Mesendoderm (in vitro differentiated cells): ENCODE results near the gene SLC22A4.

ENCODE experiments used
- DNase-seq: peaks from one replicate; pipeline ENCODE4 v3.0.0; 2013
- H2AK5ac ChIP-seq: 2 replicates; pipeline ENCODE4 v1.6.1; 2013; ENCODE audit warnings: low read length, inconsistent platforms
- H2BK120ac ChIP-seq: 2 replicates; pipeline ENCODE4 v1.6.1; 2013; ENCODE audit warnings: low read depth, mild to moderate bottlenecking, low read length, moderate library complexity, mixed read lengths
- H2BK15ac ChIP-seq: replicated peaks from 2 replicates; pipeline ENCODE4 v1.6.1; 2013; ENCODE audit warnings: low read depth, mild to moderate bottlenecking, moderate library complexity
- H2BK5ac ChIP-seq: 2 replicates; pipeline ENCODE4 v1.6.1; 2013; ENCODE audit warnings: low read length, inconsistent platforms
- H3K18ac ChIP-seq: 2 replicates; pipeline ENCODE4 v1.6.1; 2013; ENCODE audit warnings: mild to moderate bottlenecking, low read length, mixed read lengths
- H3K23ac ChIP-seq: one replicate; pipeline ENCODE4 v1.6.1; 2013; ENCODE audit warnings: low read length
- H3K27ac ChIP-seq: 2 replicates; pipeline ENCODE4 v1.5.1; 2013; ENCODE audit warnings: low read depth, mild to moderate bottlenecking, inconsistent platforms, low read length, moderate library complexity
- H3K27me3 ChIP-seq: 2 replicates; pipeline ENCODE4 v1.6.1; 2013; ENCODE audit warnings: low read length, control low read depth, mild to moderate bottlenecking, inconsistent platforms; ENCODE audit not compliant: insufficient read depth, poor library complexity
- H3K36me3 ChIP-seq: 2 replicates; pipeline ENCODE4 v1.6.1; 2013; ENCODE audit warnings: low read length, inconsistent platforms; ENCODE audit not compliant: control insufficient read depth, insufficient read depth
- H3K4ac ChIP-seq: one replicate; pipeline ENCODE4 v1.6.1; 2013; ENCODE audit warnings: low read depth, mild to moderate bottlenecking, low read length, moderate library complexity
- H3K4me1 ChIP-seq: 2 replicates; pipeline ENCODE4 v1.6.1; 2013; ENCODE audit warnings: low read depth, low read length, inconsistent platforms; ENCODE audit not compliant: control insufficient read depth
- H3K4me2 ChIP-seq: 2 replicates; pipeline ENCODE4 v1.6.1; 2013; ENCODE audit warnings: low read length
- H3K4me3 ChIP-seq: 2 replicates; pipeline ENCODE4 v1.5.1; 2013; ENCODE audit warnings: mild to moderate bottlenecking, low read length
- H3K56ac ChIP-seq: one replicate; pipeline ENCODE4 v1.6.1; 2013; ENCODE audit warnings: low read length
- H3K79me1 ChIP-seq: 2 replicates; pipeline ENCODE4 v1.6.1; 2013; ENCODE audit warnings: low read length, inconsistent platforms
- H3K79me2 ChIP-seq: 2 replicates; pipeline ENCODE4 v1.6.1; 2013; ENCODE audit warnings: mild to moderate bottlenecking, low read length; ENCODE audit not compliant: control insufficient read depth, insufficient read depth
- H3K9ac ChIP-seq: 2 replicates; pipeline ENCODE4 v1.6.1; 2013; ENCODE audit warnings: low read length, inconsistent platforms
- H4K5ac ChIP-seq: one replicate; pipeline ENCODE4 v1.6.1; 2013; ENCODE audit warnings: low read length
- H4K8ac ChIP-seq: one replicate; pipeline ENCODE4 v1.6.1; 2013; ENCODE audit warnings: low read depth, mild to moderate bottlenecking, control low read depth, low read length, moderate library complexity
- WGBS: extraction: QIAGEN DNeasy Blood & Tissue Kit; methylation state at CpG from one replicate; pipeline ENCODE4 v1.1.7; 2013; ENCODE audit warnings: low lambda C conversion rate, missing lambda C conversion rate; ENCODE audit not compliant: insufficient coverage; ENCODE audit errors: extremely low coverage; 5-methylcytosine and 5-hydroxymethylcytosine counted together

The SLC22A4 gene

GRCh38 chr5:132325691-132326090, 31.5 kb downstream of the SLC22A4 start:
- Histone ChIP-seq H2BK120ac (no peak overlapping the region), H2AK5ac (no peak overlapping the region), H3K27ac (no peak overlapping the region), H4K5ac (no peak overlapping the region), H3K56ac (no peak overlapping the region), H3K27me3 (no peaks in the 10 kb centered on the region), H3K23ac (no peak overlapping the region), H2BK5ac (no peak overlapping the region), H4K8ac (no peak overlapping the region), H3K18ac (no peak overlapping the region), H3K36me3 (no peaks in the 10 kb centered on the region), H3K4ac (no peak overlapping the region), H3K4me2 (no peak overlapping the region), H3K79me2 (no peaks in the 10 kb centered on the region), H3K4me1 (no peaks in the 10 kb centered on the region), H3K9ac (no peak overlapping the region), H2BK15ac (no peak overlapping the region), H3K4me3 (no peak overlapping the region), H3K79me1 (no peaks in the 10 kb centered on the region)
- no CpG with 5 or more reads among the region's 4 CpGs for WGBS
- peak; percentile 55 for DNase-seq

GRCh38 chr5:132327252-132327955, 33.2 kb downstream of the SLC22A4 start:
- H3K4me2 ChIP-seq: no peak overlapping the region
- H3K4ac ChIP-seq: no peak overlapping the region
- DNase-seq: no peak
- no peak overlapping the region for H3K56ac ChIP-seq
- H3K27ac ChIP-seq: no peak overlapping the region
- no peaks in the 10 kb centered on the region for H3K27me3 ChIP-seq
- no CpG with 5 or more reads among the region's 2 CpGs for WGBS
- H2BK120ac ChIP-seq: no peak overlapping the region
- H2AK5ac ChIP-seq: no peak overlapping the region
- H3K18ac ChIP-seq: no peak overlapping the region
- no peak overlapping the region for H3K9ac ChIP-seq
- H4K8ac ChIP-seq: no peak overlapping the region
- H2BK5ac ChIP-seq: no peak overlapping the region
- no peaks in the 10 kb centered on the region for H3K36me3 ChIP-seq
- H3K4me1 ChIP-seq: no peaks in the 10 kb centered on the region
- H3K79me1 ChIP-seq: no peaks in the 10 kb centered on the region
- no peak overlapping the region for H2BK15ac ChIP-seq
- no peaks in the 10 kb centered on the region for H3K79me2 ChIP-seq
- H3K23ac ChIP-seq: no peak overlapping the region
- no peak overlapping the region for H3K4me3 ChIP-seq
- H4K5ac ChIP-seq: no peak overlapping the region

- H3K4me2 ChIP-seq: no peak overlapping the region
- no CpG with 5 or more reads among the region's 3 CpGs for WGBS
These were observed 40.6 kb downstream of the SLC22A4 start for GRCh38 chr5:132334812-132335211.

GRCh38 chr5:132335402-132335801, 41.2 kb downstream of the SLC22A4 start:
- H2AK5ac ChIP-seq: no peak overlapping the region
- no peak overlapping the region for H3K4me3 ChIP-seq
- no peak overlapping the region for H4K8ac ChIP-seq
- H3K4me2 ChIP-seq: no peak overlapping the region
- no peak overlapping the region for H2BK15ac ChIP-seq
- H3K27me3 ChIP-seq: no peaks in the 10 kb centered on the region
- no peak overlapping the region for H3K23ac ChIP-seq
- DNase-seq: no peak
- no peaks in the 10 kb centered on the region for H3K79me2 ChIP-seq
- H3K4me1 ChIP-seq: no peaks in the 10 kb centered on the region
- H2BK120ac ChIP-seq: no peak overlapping the region
- H3K9ac ChIP-seq: no peak overlapping the region
- H2BK5ac ChIP-seq: no peak overlapping the region
- H3K56ac ChIP-seq: no peak overlapping the region
- no peak overlapping the region for H4K5ac ChIP-seq
- H3K79me1 ChIP-seq: no peaks in the 10 kb centered on the region
- no peak overlapping the region for H3K4ac ChIP-seq
- no peak overlapping the region for H3K18ac ChIP-seq
- no peak overlapping the region for H3K27ac ChIP-seq
- no peaks in the 10 kb centered on the region for H3K36me3 ChIP-seq

More at GRCh38 chr5:132334812-132335211, 40.6 kb downstream of the SLC22A4 start:
- Histone ChIP-seq H3K4ac (no peak overlapping the region), H3K18ac (no peak overlapping the region), H3K79me1 (no peaks in the 10 kb centered on the region), H2AK5ac (no peak overlapping the region), H3K79me2 (no peaks in the 10 kb centered on the region), H2BK120ac (no peak overlapping the region), H3K4me1 (no peaks in the 10 kb centered on the region), H3K27me3 (no peaks in the 10 kb centered on the region), H3K36me3 (no peaks in the 10 kb centered on the region), H3K27ac (no peak overlapping the region), H3K9ac (no peak overlapping the region), H3K4me3 (no peak overlapping the region), H4K5ac (no peak overlapping the region), H3K56ac (no peak overlapping the region), H2BK5ac (no peak overlapping the region), H4K8ac (no peak overlapping the region), H3K23ac (no peak overlapping the region), H2BK15ac (no peak overlapping the region)
- no peak for DNase-seq

GRCh38 chr5:132339502-132339901, 45.3 kb downstream of the SLC22A4 start:
- Histone ChIP-seq H3K27ac (no peak overlapping the region), H3K18ac (no peak overlapping the region), H3K4me3 (no peak overlapping the region), H2BK15ac (no peak overlapping the region), H4K8ac (no peak overlapping the region), H3K9ac (no peak overlapping the region), H3K79me2 (no peaks in the 10 kb centered on the region), H2AK5ac (no peak overlapping the region), H3K79me1 (no peaks in the 10 kb centered on the region), H3K27me3 (no peaks in the 10 kb centered on the region), H3K56ac (no peak overlapping the region), H2BK5ac (no peak overlapping the region), H3K4ac (no peak overlapping the region), H3K4me1 (no peaks in the 10 kb centered on the region), H4K5ac (no peak overlapping the region), H3K23ac (no peak overlapping the region), H2BK120ac (no peak overlapping the region), H3K4me2 (no peak overlapping the region), H3K36me3 (no peaks in the 10 kb centered on the region)
- no peak for DNase-seq
